H1 (cell line): ENCODE results near the gene CFP.

Experiments
- RAD21 ChIP-seq, 2 experiments: IDR thresholded peaks in 1 of 2; conservative IDR thresholded peaks in 1 of 2; 2 replicates each; pipeline ENCODE4 v1.6.1; 2011; ENCODE audit warnings: low read depth in 2 of 2, low read length in 2 of 2, improper control_type of control experiment in 1 of 2, inconsistent platforms in 1 of 2, mild to moderate bottlenecking in 1 of 2, moderate library complexity in 1 of 2
- TF ChIP-seq, protein P1 (sequence below): IDR thresholded peaks from 2 replicates; pipeline ENCODE4 v1.6.1; 2011; ENCODE audit warnings: low read length, improper control_type of control experiment
- TF ChIP-seq, protein P2 (sequence below), 3 experiments: IDR thresholded peaks; 1 replicate in 2 of 3; 2 replicates in 1 of 3; pipeline versions ENCODE4 v1.5.1 to v1.6.1; 2011; ENCODE audit warnings: low read length in 3 of 3, mild to moderate bottlenecking in 3 of 3, inconsistent platforms in 2 of 3, low read depth in 1 of 3, moderate library complexity in 1 of 3; ENCODE audit not compliant: insufficient read depth in 1 of 3; ENCODE audit errors: control extremely low read depth in 1 of 3

DNA sequence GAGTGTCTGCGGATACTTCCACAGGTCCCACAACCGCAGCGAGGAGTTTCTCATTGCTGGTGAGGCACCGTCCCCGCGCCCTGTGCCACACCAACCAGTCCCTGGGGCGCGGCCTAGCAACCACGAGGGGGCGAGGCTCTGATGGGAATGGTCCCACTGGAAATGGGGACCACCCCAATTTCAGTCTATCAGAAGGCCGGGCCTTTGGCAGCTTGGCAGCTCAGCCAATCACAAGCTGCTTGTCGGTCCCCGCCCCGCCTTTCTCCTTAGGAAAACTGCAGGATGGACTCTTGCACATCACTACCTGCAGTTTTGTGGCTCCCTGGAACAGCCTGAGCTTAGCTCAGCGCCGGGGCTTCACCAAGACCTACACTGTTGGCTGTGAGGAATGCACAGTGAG, 44.5 kb downstream of the CFP start:
- TF ChIP-seq, protein P1, sequence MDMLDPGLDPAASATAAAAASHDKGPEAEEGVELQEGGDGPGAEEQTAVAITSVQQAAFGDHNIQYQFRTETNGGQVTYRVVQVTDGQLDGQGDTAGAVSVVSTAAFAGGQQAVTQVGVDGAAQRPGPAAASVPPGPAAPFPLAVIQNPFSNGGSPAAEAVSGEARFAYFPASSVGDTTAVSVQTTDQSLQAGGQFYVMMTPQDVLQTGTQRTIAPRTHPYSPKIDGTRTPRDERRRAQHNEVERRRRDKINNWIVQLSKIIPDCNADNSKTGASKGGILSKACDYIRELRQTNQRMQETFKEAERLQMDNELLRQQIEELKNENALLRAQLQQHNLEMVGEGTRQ = no peak
- TF ChIP-seq, protein P2, sequence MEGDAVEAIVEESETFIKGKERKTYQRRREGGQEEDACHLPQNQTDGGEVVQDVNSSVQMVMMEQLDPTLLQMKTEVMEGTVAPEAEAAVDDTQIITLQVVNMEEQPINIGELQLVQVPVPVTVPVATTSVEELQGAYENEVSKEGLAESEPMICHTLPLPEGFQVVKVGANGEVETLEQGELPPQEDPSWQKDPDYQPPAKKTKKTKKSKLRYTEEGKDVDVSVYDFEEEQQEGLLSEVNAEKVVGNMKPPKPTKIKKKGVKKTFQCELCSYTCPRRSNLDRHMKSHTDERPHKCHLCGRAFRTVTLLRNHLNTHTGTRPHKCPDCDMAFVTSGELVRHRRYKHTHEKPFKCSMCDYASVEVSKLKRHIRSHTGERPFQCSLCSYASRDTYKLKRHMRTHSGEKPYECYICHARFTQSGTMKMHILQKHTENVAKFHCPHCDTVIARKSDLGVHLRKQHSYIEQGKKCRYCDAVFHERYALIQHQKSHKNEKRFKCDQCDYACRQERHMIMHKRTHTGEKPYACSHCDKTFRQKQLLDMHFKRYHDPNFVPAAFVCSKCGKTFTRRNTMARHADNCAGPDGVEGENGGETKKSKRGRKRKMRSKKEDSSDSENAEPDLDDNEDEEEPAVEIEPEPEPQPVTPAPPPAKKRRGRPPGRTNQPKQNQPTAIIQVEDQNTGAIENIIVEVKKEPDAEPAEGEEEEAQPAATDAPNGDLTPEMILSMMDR (IDR thresholded peaks at IDR 0.05; ENCODE audit: control extremely low read depth in 1 of 3, insufficient read depth in 1 of 3, low read depth in 1 of 3, low read length in 3 of 3) = no peak
- TF ChIP-seq RAD21 (IDR thresholded peaks at IDR 0.05 in 1 of 2, conservative IDR thresholded peaks at IDR 0.05 in 1 of 2; ENCODE audit: low read depth in 2 of 2, low read length in 2 of 2) = peak in 1 of 2 experiments; percentile 20; a peak in 1 of 4 replicates
